Choroid plexus epithelial cell (primary cell): ENCODE measurements around the gene TYW3.

Source experiments
- DNase-seq: peaks from one replicate; pipeline ENCODE4 v3.0.0-alpha.2; 2010; ENCODE audit warnings: low read depth
- H3K4me3 ChIP-seq: 2 replicates; pipeline ENCODE4 v1.5.1; 2011; ENCODE audit warnings: low read depth, mild to moderate bottlenecking, control low read depth, low read length, moderate library complexity
- CTCF ChIP-seq: conservative IDR thresholded peaks from 2 replicates; pipeline ENCODE4 v1.5.1; 2011; ENCODE audit warnings: low read depth, mild to moderate bottlenecking, control low read depth, inconsistent platforms, low read length, moderate library complexity

TYW3 gene

DNA sequence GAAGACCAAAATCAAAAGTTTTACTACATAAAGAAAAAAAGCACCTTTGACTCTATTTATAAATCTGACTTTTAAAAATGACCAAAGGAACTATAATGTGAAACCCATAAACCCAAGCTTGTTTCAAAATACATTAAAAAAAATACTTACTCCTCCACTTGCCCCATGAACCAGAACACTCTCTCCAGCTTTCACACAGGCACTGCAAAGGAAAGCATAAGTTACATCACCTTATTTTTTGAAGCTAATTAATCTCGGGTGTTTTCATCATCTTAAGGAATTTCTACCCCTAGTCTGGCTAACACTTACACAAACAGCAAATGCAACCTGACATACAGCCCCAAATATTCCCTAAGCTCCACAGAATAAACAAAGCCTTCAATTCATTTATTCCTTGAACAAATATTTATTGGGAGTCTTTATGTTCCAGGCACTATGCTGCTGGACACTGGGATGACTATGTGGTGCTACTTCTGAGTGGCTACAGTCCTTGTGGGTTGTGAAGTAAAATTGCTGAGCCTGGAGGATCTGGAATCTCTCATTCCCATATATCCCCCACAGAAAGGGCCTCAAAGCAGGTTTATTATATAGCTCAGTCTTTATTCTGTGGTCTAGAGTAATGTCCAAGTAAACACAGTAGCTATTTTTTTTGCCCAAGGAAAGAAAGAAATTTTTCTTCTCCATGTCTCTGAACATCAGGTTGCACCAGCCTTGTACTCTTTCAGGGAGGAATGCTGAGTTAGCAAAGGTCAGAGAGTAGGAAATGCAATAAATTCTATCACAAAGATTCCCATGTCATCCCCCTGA is 18.3 kb upstream of the TYW3 start:
- no peak for TF ChIP-seq CTCF
- no peak overlapping the region for H3K4me3 ChIP-seq
- DNase-seq, result peak; percentile 36

GRCh38 chr1:74715236-74715502 is 17.8 kb upstream of the TYW3 start:
- no peak for TF ChIP-seq CTCF
- no peak overlapping the region for H3K4me3 ChIP-seq
- no peak for DNase-seq

- no peak for TF ChIP-seq CTCF
- H3K4me3 ChIP-seq, result no peak overlapping the region
- no peak for DNase-seq
These were observed 17.1 kb upstream of the TYW3 start for GRCh38 chr1:74715806-74716205.

DNA sequence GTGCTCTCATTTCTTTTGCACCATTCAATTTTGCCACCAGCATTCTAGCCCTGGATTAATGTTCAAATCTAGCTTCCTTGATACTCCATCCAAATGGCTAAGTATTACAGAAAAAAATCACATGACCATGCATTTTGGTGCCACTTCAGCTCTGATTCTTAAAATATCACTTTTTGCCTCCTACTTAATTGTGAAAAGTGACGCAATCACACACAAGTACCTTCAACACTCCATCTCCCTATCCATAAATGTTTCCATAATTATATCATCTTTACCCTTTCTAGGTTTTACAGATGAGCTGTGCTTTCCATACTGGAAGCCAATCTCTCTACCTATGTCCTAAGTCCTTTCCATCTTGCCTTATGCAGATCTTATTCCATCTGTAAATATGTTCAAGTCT is 16.1 kb upstream of the TYW3 start:
- DNase-seq, result no peak
- H3K4me3 ChIP-seq, result no peak overlapping the region
- TF ChIP-seq CTCF, result no peak

DNA sequence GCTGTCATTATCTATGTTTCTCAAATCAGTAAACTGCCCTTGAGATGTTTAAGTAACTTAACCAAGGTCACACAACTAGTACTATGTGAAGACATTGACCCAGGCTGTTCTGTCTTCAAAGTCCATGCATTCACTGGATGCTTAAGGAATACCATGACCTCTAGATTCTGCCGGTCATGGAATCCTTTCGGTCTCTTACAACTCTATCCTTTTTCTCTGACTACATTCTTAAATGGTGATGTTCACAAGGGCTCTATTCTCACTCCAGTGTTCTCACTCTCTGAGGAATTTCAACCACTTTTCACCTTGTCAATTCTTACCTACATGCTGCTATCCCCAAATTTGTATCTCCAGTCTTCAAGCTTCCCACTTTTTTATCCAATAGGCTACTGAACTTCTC is 15.3 kb upstream of the TYW3 start:
- no peak for TF ChIP-seq CTCF

DNA sequence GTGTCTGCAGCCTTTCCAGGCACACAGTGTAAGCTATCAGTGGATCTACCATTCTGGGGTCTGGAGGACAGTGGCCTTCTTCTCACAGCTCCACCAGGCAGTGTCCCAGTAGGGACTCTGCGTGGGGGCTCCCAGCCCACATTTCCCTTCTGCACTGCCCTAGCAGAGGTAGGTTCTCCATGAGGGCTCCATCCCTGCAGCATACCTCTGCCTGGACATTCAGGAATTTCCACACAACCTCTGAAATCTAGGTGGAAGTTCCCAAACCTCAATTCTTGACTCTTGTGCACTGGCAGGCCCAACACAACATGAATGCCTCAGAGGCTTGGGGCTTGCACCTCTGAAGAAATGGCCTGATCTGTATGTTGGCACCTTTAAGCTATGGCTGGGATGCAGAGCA is 6.9 kb upstream of the TYW3 start:
- DNase-seq, result no peak
- H3K4me3 ChIP-seq, result no peak overlapping the region
- TF ChIP-seq CTCF, result no peak

More for the DNA sequence above, 15.3 kb upstream of the TYW3 start:
- no peak for DNase-seq
- H3K4me3 ChIP-seq, result no peak overlapping the region

- DNase-seq, result peak; percentile 11
- no peak overlapping the region for H3K4me3 ChIP-seq
- TF ChIP-seq CTCF, result no peak
These were observed 4.2 kb upstream of the TYW3 start for GRCh38 chr1:74728736-74729135.
